KMS-11 (cell line): ENCODE data around the gene HAUS2.
A peak's percentile ranks its signal among the peaks of the same experiment; 100 is the strongest.
"Not testable (repeated sequence)": the region's sequence is repeated elsewhere in the genome, so short reads cannot be mapped to it uniquely, and the experiment has no call there.

ENCODE experiments used
- H2AFZ ChIP-seq: fragments of 200-600 bp; sonication (generic); 2 replicates; pipeline ENCODE4 v1.6.1; 2016; ENCODE audit warnings: antibody characterized with exemption, mixed run types, low read depth
- H3K27ac ChIP-seq: fragments of 200-600 bp; sonication (generic); 2 replicates; pipeline ENCODE4 v1.6.1; 2016; ENCODE audit warnings: mild to moderate bottlenecking, mixed run types
- H3K27me3 ChIP-seq: fragments of 200-600 bp; sonication (generic); 2 replicates; pipeline ENCODE4 v1.6.1; 2017; ENCODE audit warnings: mild to moderate bottlenecking, low read depth, mixed run types, moderate library complexity; ENCODE audit not compliant: insufficient read depth
- H3K36me3 ChIP-seq: fragments of 200-600 bp; sonication (generic); 2 replicates; pipeline ENCODE4 v1.6.1; 2017; ENCODE audit warnings: mild to moderate bottlenecking, mixed run types; ENCODE audit not compliant: insufficient read depth
- H3K4me1 ChIP-seq: fragments of 200-600 bp; sonication (generic); 2 replicates; pipeline ENCODE4 v1.6.1; 2016; ENCODE audit warnings: mild to moderate bottlenecking, low read depth, mixed run types; ENCODE audit not compliant: poor library complexity, severe bottlenecking
- H3K4me2 ChIP-seq: fragments of 200-600 bp; sonication (generic); 2 replicates; pipeline ENCODE4 v1.7.0; 2016; ENCODE audit warnings: mild to moderate bottlenecking, mixed run types
- H3K4me3 ChIP-seq: fragments of 200-600 bp; sonication (generic); IDR thresholded peaks from 2 replicates; pipeline ENCODE4 v1.6.1; 2017; ENCODE audit warnings: low read depth, low read length, mixed read lengths; ENCODE audit not compliant: insufficient read depth
- H3K79me2 ChIP-seq: fragments of 200-600 bp; sonication (generic); 2 replicates; pipeline ENCODE4 v1.6.1; 2016; ENCODE audit warnings: low read depth, mixed run types; ENCODE audit not compliant: insufficient read depth
- H3K9ac ChIP-seq: fragments of 200-600 bp; sonication (generic); 2 replicates; pipeline ENCODE4 v1.6.1; 2016; ENCODE audit warnings: mild to moderate bottlenecking, mixed run types
- H4K20me1 ChIP-seq: fragments of 200-600 bp; sonication (generic); 2 replicates; pipeline ENCODE4 v1.6.1; 2016; ENCODE audit warnings: mild to moderate bottlenecking, mixed run types; ENCODE audit not compliant: insufficient read depth
- TF ChIP-seq, protein P1 (sequence below): fragments of 200-600 bp; sonication (generic); conservative IDR thresholded peaks from 2 replicates; pipeline ENCODE4 v1.6.1; 2017; ENCODE audit warnings: low read depth, mild to moderate bottlenecking, antibody characterized with exemption, low read length, moderate library complexity, mixed read lengths

HAUS2 gene

DNA sequence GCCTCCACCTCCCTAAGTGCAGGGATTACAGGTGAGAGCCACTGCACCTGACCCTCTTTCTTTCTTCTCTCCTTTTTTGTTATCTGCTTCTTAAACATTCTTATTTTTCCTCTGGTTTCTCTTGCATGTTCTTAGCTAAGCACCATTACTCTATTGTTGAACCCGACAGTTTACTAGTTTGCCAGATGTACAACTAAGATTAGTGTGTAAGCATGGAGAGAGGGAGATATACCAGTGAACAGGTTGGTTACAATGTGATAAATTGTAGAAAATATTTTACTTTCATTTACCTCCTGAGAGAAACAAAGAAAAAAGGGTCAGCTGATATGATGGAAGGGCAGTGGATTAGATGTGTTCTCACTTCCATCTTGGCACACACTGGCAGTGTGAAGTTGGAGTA lies 4.9 kb downstream of the HAUS2 start:
- Histone ChIP-seq H4K20me1 (no peaks in the 10 kb centered on the region), H2AFZ (no peak overlapping the region), H3K4me1 (peaks cover 35% of the 10 kb centered on the region), H3K27ac (no peak overlapping the region), H3K4me3 (no peak overlapping the region), H3K79me2 (peaks cover 81% of the 10 kb centered on the region), H3K27me3 (no peaks in the 10 kb centered on the region), H3K9ac (no peak overlapping the region), H3K4me2 (0 out of 2 replicates have a peak overlapping the region, but pooled peaks have one; percentile 5), H3K36me3 (no peaks in the 10 kb centered on the region)
- TF ChIP-seq, protein P1, sequence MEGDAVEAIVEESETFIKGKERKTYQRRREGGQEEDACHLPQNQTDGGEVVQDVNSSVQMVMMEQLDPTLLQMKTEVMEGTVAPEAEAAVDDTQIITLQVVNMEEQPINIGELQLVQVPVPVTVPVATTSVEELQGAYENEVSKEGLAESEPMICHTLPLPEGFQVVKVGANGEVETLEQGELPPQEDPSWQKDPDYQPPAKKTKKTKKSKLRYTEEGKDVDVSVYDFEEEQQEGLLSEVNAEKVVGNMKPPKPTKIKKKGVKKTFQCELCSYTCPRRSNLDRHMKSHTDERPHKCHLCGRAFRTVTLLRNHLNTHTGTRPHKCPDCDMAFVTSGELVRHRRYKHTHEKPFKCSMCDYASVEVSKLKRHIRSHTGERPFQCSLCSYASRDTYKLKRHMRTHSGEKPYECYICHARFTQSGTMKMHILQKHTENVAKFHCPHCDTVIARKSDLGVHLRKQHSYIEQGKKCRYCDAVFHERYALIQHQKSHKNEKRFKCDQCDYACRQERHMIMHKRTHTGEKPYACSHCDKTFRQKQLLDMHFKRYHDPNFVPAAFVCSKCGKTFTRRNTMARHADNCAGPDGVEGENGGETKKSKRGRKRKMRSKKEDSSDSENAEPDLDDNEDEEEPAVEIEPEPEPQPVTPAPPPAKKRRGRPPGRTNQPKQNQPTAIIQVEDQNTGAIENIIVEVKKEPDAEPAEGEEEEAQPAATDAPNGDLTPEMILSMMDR: no peak

DNA sequence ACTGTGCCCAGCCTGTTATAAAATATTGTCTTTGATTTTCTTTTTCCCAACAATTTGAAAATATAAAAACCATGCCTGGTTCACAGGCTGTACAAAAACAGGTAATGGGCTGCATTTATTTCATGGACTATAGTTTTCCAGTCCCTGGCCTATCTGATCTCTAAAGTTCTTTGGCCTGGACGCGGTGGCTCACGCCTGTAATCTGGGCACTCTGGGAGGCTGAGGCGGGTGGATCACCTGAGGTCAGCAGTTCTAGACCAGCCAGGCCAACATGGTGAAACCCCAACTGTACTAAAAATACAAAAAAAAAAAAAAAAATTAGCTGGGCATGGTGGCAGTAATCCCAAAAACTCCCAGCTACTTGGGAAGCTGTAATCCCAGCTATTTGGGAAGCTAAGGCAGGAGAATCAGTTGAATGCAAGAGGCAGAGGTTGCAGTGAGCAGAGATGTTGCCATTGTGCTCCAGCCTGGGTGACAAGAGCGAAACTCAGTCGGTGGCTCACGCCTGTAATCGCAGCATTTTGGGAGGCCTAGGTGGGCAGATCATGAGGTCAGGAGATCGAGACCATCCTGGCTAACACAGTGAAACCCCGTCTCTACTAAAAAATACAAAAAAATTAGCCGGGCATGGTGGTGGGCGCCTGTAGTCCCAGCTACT lies 8.0 kb downstream of the HAUS2 start:
- H3K4me2 ChIP-seq, H3K27ac ChIP-seq, H4K20me1 ChIP-seq, H3K4me3 ChIP-seq, H3K27me3 ChIP-seq, H3K9ac ChIP-seq, H3K36me3 ChIP-seq, H2AFZ ChIP-seq: not testable (repeated sequence)
- Histone ChIP-seq H3K79me2 (peaks cover 51% of the 10 kb centered on the region), H3K4me1 (peaks cover 15% of the 10 kb centered on the region)

DNA sequence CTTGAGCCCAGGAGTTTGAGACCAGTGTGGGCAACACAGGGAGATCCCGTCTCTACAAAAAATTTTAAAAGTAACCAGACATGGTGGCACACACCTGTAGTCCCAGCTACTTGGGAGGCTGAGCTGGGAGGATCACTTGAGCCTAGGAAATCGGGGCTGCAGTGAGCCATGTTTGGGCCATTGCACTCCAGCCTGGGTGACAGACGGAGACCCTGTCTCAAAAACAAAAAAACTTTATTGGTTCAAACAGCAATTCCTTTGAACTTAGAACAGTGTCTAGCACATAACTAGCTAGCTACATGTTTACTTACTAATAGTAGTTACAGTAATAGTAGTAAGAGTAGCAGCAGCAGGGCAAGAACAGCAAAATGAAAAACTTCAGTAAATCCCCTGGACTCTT lies 10.1 kb downstream of the HAUS2 start:
- Histone ChIP-seq H3K27me3 (no peaks in the 10 kb centered on the region), H3K9ac (no peak overlapping the region), H3K79me2 (peaks cover 31% of the 10 kb centered on the region; the same call in 1 of the 2 replicates), H3K4me3 (no peak overlapping the region), H3K36me3 (no peaks in the 10 kb centered on the region; the same call in 1 of the 2 replicates), H2AFZ (no peak overlapping the region), H3K4me2 (no peak overlapping the region), H3K27ac (no peak overlapping the region), H4K20me1 (no peaks in the 10 kb centered on the region), H3K4me1 (peaks cover 3% of the 10 kb centered on the region)
- TF ChIP-seq, protein P1: no peak

DNA sequence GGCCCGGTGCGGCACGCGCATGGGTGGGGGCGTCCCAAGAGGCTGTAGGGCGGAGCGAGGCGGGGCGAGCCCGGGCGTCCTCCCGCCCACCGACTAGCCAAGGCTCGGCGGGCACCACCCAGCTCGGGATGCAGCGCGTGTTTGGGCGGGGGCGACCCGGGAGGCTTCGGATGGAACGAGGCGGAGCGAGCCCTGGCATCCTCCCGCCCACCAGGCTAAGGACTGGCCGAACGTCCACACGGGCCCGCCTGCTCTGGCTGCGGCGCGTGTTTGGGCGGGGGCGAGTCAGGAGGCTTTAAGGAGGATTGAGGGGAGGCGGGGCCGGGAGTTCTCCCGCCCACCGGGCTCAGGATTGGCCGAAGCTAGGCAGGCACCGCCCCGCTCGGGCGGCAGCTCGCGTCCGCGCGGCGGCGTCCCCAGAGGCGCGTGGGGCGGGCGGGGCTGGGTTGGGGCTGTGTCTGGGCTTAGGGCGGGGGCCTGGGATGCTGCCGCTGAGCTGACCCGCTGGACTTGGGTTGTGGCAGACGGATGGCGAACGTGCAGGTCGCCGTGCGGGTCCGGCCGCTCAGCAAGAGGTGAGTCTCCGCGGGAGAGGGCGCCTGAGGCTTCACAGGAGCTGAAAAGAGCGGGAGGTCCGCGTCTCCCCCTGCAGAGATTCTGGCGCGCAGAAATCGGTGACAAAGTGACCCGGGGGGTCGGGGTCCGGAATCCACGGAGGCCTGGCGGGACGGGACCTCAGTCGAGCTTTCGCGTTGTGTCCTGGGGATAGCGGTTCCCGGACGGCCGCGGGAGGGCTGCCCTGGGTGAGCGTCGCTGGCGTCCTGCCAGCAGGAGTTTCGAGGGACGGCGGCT lies 26.8 kb downstream of the HAUS2 start, which contains the start of gene STARD9:
TSS of gene STARD9 (plus strand) at position 419 of the 852 bp plus-strand sequence. CDS start at position 529, 110 bp downstream.
- no peaks in the 10 kb centered on the region for H3K27me3 ChIP-seq
- H3K36me3 ChIP-seq: no peaks in the 10 kb centered on the region
- H3K79me2 ChIP-seq: peaks cover 34% of the 10 kb centered on the region; the same call in 1 of the 2 replicates
- H4K20me1 ChIP-seq: no peaks in the 10 kb centered on the region
- H3K9ac ChIP-seq: peak within 1 kb of the TSS; percentile 77; the same call in 1 of the 2 replicates
- H3K4me1 ChIP-seq: peaks cover 39% of the 10 kb centered on the region
- H3K27ac ChIP-seq: peak within 1 kb of the TSS; percentile 29
- no peak within 1 kb of the TSS for H3K4me3 ChIP-seq
- H2AFZ ChIP-seq: peak within 1 kb of the TSS; percentile 85
- peak within 1 kb of the TSS; percentile 95 for H3K4me2 ChIP-seq
- TF ChIP-seq, protein P1: no peak
